ENCODE measurements around the gene C1orf232.

GRCh38 chr1:26160527-26161414 is 8.0 kb downstream of the C1orf232 start:
- TF ChIP-seq CTCF (conservative IDR thresholded peaks at IDR 0.05; ENCODE audit: low read depth, low read length) (no peak), EZH2 (IDR thresholded peaks at IDR 0.05; ENCODE audit: borderline replicate concordance, low read depth, low read length, poor library complexity, severe bottlenecking) (no peak)

Data from A673 (cell line).